ENCODE results near the gene PRCP. TPM values are rescaled to one million over a fixed set of nuclear protein-coding genes. Genes with fewer than 3 reads are reported as not detected.

The PRCP gene
- total RNA-seq, 1 experiment from 2014 or later: 56.7 TPM

DNA sequence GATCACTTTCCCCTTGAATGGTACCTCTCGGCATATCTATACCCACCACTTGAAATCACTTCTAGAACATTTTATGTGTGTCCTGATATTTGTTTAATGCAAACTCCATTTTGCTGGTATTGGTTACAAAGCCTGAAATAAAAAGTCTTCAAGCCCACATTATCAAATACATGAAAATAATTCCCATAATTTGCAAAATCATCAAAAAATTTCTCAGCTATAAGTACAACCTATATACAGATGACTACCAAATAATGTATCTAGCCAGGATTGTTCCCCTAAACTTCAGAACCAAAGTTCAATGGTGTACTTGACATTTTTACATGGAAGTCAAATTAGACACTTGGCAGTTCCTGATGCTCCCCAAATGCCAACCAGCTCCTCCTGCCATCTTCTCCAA, 71.8 kb downstream of the PRCP start:
- no peaks in the 10 kb centered on the region for H3K27me3 Mint-ChIP-seq (ENCODE audit: low read depth)
- Histone ChIP-seq H4K5ac (ENCODE audit: insufficient read length, low read depth, low read length) (no peak overlapping the region), H4K91ac (ENCODE audit: insufficient read length, low read depth, low read length) (no peak overlapping the region), H3K27ac (ENCODE audit: insufficient read length, low read depth, low read length) (no peak overlapping the region), H3K14ac (ENCODE audit: insufficient read depth, low read length) (no peak overlapping the region), H3K4me1 (ENCODE audit: insufficient read depth, low read length) (no peaks in the 10 kb centered on the region; the same call in 1 of the 2 replicates), H2BK5ac (ENCODE audit: insufficient read length, low read length) (no peak overlapping the region), H2BK120ac (ENCODE audit: low read depth, low read length, poor library complexity, severe bottlenecking) (no peak overlapping the region), H2AFZ (ENCODE audit: low read length) (no peak overlapping the region), H3K23ac (ENCODE audit: insufficient read length, low read depth, low read length) (no peak overlapping the region), H2BK12ac (ENCODE audit: insufficient read length, low read depth, low read length) (no peak overlapping the region), H3K9ac (ENCODE audit: extremely low read depth, insufficient read length, low read length) (no peak overlapping the region), H3K23me2 (ENCODE audit: insufficient read length, low read depth, low read length, poor library complexity, severe bottlenecking) (no peaks in the 10 kb centered on the region), H2AK5ac (ENCODE audit: insufficient read length, low read length) (no peak overlapping the region), H3K27me3 (ENCODE audit: insufficient read depth, low read length) (no peaks in the 10 kb centered on the region), H3K18ac (ENCODE audit: insufficient read length, low read depth, low read length) (no peak overlapping the region), H2BK20ac (ENCODE audit: low read depth, low read length, poor library complexity, severe bottlenecking) (no peak overlapping the region), H3K79me2 (ENCODE audit: insufficient read depth, low read length) (no peaks in the 10 kb centered on the region), H3K56ac (ENCODE audit: insufficient read length, low read depth, low read length) (no peak overlapping the region), H4K8ac (replicated peaks; ENCODE audit: insufficient read length, low read depth, low read length) (no peak overlapping the region), H3K79me1 (ENCODE audit: insufficient read depth, low read depth, low read length, poor library complexity, severe bottlenecking) (no peaks in the 10 kb centered on the region), H3K9me3 (ENCODE audit: control insufficient read depth, low read depth, low read length) (no peaks in the 10 kb centered on the region), H4K20me1 (ENCODE audit: control insufficient read depth, insufficient read depth, insufficient read length) (no peaks in the 10 kb centered on the region), H3K4me2 (ENCODE audit: insufficient read depth, insufficient read length, low read length) (no peak overlapping the region), H3K4ac (ENCODE audit: low read depth, low read length) (no peak overlapping the region), H3T11ph (ENCODE audit: low read length) (no peak overlapping the region), H2BK15ac (ENCODE audit: low read depth, low read length) (no peak overlapping the region)
- no CpG with 5 or more reads among the region's 1 CpG for WGBS (ENCODE audit: extremely low coverage, insufficient read length, low lambda C conversion rate)
- TF ChIP-seq CTCF (conservative IDR thresholded peaks at IDR 0.05): no peak
- H3K4me1 Mint-ChIP-seq: peaks cover 3 to 13% of the 10 kb centered on the region in 2 experiments
- H3K36me3 Mint-ChIP-seq (ENCODE audit: insufficient read depth in 1 of 3, low read depth in 3 of 3): peaks cover 3 to 9% (median 9%) of the 10 kb centered on the region in 3 experiments; a peak in 5 of 7 replicates
- no peak for DNase-seq
- H3K4me3 Mint-ChIP-seq: no peak overlapping the region
- H3K27ac Mint-ChIP-seq: no peak overlapping the region
- no peaks in the 10 kb centered on the region for H3K9me3 Mint-ChIP-seq
